HCT116 (cell line): ENCODE measurements around the gene UBE2M. TPM values are rescaled to one million over a fixed set of nuclear protein-coding genes. Genes with fewer than 3 reads are reported as not detected.
A peak's percentile ranks its signal among the peaks of the same experiment; 100 is the strongest.

ENCODE experiments used
- CBX3 ChIP-seq: IDR thresholded peaks from 2 replicates; pipeline ENCODE4 v1.6.1; 2012; ENCODE audit warnings: low read depth
- CEBPB ChIP-seq: IDR thresholded peaks from 2 replicates; pipeline ENCODE4 v1.6.1; 2012; ENCODE audit warnings: low read depth
- EGR1 ChIP-seq: IDR thresholded peaks from 2 replicates; pipeline ENCODE4 v1.6.1; 2012; ENCODE audit warnings: low read depth
- ELF1 ChIP-seq: IDR thresholded peaks from 2 replicates; pipeline ENCODE4 v1.6.1; 2012; ENCODE audit warnings: low read depth, borderline replicate concordance
- EZH2phosphoT487 ChIP-seq: fragments of 200-600 bp; IDR thresholded peaks from 2 replicates; pipeline ENCODE4 v1.6.1; 2018; ENCODE audit warnings: antibody characterized with exemption, borderline replicate concordance
- FOSL1 ChIP-seq: IDR thresholded peaks from 2 replicates; pipeline ENCODE4 v1.6.1; 2012; ENCODE audit warnings: low read depth
- MAX ChIP-seq: IDR thresholded peaks from 2 replicates; pipeline ENCODE4 v1.6.1; 2012
- POLR2AphosphoS5 ChIP-seq: IDR thresholded peaks from 2 replicates; pipeline ENCODE4 v1.6.1; 2011; ENCODE audit warnings: mild to moderate bottlenecking, low read depth, low read length, moderate library complexity
- RAD21 ChIP-seq: IDR thresholded peaks from 2 replicates; pipeline ENCODE4 v1.6.1; 2012; ENCODE audit warnings: low read depth, mild to moderate bottlenecking
- SRF ChIP-seq: IDR thresholded peaks from 2 replicates; pipeline ENCODE4 v1.6.1; 2012; ENCODE audit warnings: low read depth
- TCF7L2 ChIP-seq: IDR thresholded peaks from 2 replicates; pipeline ENCODE4 v1.7.0; 2011; ENCODE audit warnings: borderline replicate concordance, inconsistent platforms; ENCODE audit not compliant: insufficient read depth, insufficient read length; ENCODE audit errors: extremely low read depth
- ZFX ChIP-seq: fragments of 450-650 bp; IDR thresholded peaks from 2 replicates; pipeline ENCODE4 v1.6.1; 2017
- total RNA-seq: library from RNA; stranded (reverse); gene quantifications from one replicate; pipeline ENCODE4 v1.2.1, GENCODE V29; 2021; ENCODE audit not compliant: unreplicated experiment
- TF ChIP-seq, protein P1 (sequence below): IDR thresholded peaks from 2 replicates; pipeline ENCODE4 v1.6.1; 2012; ENCODE audit warnings: low read depth
- TF ChIP-seq, protein P2 (sequence below): IDR thresholded peaks from 2 replicates; pipeline ENCODE4 v1.6.1; 2011; ENCODE audit warnings: mild to moderate bottlenecking, low read length, moderate library complexity; ENCODE audit not compliant: insufficient replicate concordance; ENCODE audit errors: extremely low read depth

The UBE2M gene
- total RNA-seq, 1 experiment from 2014 or later = 120 TPM

GRCh38 chr19:58581227-58582141, 23.1 kb upstream of the UBE2M start (continued):
- TF ChIP-seq, protein P1, sequence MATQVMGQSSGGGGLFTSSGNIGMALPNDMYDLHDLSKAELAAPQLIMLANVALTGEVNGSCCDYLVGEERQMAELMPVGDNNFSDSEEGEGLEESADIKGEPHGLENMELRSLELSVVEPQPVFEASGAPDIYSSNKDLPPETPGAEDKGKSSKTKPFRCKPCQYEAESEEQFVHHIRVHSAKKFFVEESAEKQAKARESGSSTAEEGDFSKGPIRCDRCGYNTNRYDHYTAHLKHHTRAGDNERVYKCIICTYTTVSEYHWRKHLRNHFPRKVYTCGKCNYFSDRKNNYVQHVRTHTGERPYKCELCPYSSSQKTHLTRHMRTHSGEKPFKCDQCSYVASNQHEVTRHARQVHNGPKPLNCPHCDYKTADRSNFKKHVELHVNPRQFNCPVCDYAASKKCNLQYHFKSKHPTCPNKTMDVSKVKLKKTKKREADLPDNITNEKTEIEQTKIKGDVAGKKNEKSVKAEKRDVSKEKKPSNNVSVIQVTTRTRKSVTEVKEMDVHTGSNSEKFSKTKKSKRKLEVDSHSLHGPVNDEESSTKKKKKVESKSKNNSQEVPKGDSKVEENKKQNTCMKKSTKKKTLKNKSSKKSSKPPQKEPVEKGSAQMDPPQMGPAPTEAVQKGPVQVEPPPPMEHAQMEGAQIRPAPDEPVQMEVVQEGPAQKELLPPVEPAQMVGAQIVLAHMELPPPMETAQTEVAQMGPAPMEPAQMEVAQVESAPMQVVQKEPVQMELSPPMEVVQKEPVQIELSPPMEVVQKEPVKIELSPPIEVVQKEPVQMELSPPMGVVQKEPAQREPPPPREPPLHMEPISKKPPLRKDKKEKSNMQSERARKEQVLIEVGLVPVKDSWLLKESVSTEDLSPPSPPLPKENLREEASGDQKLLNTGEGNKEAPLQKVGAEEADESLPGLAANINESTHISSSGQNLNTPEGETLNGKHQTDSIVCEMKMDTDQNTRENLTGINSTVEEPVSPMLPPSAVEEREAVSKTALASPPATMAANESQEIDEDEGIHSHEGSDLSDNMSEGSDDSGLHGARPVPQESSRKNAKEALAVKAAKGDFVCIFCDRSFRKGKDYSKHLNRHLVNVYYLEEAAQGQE = no peak
- TF ChIP-seq RAD21 (peak; percentile 98), POLR2AphosphoS5 (peak; percentile 43; the same call in 1 of the 2 replicates), FOSL1 (no peak), TCF7L2 (peak; percentile 61), ELF1 (no peak), MAX (peak; percentile 60; the same call in 1 of the 2 replicates), EGR1 (no peak), CEBPB (no peak), CBX3 (0 out of 2 replicates have a peak, but pooled peaks have one; percentile 33), EZH2phosphoT487 (no peak), ZFX (no peak), SRF (no peak)
- TF ChIP-seq, protein P2, sequence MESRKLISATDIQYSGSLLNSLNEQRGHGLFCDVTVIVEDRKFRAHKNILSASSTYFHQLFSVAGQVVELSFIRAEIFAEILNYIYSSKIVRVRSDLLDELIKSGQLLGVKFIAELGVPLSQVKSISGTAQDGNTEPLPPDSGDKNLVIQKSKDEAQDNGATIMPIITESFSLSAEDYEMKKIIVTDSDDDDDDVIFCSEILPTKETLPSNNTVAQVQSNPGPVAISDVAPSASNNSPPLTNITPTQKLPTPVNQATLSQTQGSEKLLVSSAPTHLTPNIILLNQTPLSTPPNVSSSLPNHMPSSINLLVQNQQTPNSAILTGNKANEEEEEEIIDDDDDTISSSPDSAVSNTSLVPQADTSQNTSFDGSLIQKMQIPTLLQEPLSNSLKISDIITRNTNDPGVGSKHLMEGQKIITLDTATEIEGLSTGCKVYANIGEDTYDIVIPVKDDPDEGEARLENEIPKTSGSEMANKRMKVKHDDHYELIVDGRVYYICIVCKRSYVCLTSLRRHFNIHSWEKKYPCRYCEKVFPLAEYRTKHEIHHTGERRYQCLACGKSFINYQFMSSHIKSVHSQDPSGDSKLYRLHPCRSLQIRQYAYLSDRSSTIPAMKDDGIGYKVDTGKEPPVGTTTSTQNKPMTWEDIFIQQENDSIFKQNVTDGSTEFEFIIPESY = peak; percentile 76
